Esophagus squamous epithelium (tissue), 4 donors: Measurements from ENCODE around the gene SEPTIN10.

Experiments
- POLR2A ChIP-seq, 4 donors: fragments of 450-650 bp; IDR thresholded peaks; one replicate each; pipeline ENCODE4 v1.6.1; 2017; ENCODE audit warnings: antibody characterized with exemption in 4 of 4, mild to moderate bottlenecking in 4 of 4, moderate library complexity in 3 of 4
- TF ChIP-seq, protein P1 (sequence below), 6 experiments: fragments of 450-650 bp in 4 of 6; fragments of 200-600 bp in 2 of 6; sonication (generic) in 2 of 6; IDR thresholded peaks; one replicate each; pipeline ENCODE4 v1.5.1; 2016 to 2019; ENCODE audit warnings: antibody characterized with exemption in 6 of 6, mild to moderate bottlenecking in 4 of 6, moderate library complexity in 4 of 6

GRCh38 chr2:109497463-109497862, 116.3 kb downstream of the SEPTIN10 start:
- TF ChIP-seq, protein P1, sequence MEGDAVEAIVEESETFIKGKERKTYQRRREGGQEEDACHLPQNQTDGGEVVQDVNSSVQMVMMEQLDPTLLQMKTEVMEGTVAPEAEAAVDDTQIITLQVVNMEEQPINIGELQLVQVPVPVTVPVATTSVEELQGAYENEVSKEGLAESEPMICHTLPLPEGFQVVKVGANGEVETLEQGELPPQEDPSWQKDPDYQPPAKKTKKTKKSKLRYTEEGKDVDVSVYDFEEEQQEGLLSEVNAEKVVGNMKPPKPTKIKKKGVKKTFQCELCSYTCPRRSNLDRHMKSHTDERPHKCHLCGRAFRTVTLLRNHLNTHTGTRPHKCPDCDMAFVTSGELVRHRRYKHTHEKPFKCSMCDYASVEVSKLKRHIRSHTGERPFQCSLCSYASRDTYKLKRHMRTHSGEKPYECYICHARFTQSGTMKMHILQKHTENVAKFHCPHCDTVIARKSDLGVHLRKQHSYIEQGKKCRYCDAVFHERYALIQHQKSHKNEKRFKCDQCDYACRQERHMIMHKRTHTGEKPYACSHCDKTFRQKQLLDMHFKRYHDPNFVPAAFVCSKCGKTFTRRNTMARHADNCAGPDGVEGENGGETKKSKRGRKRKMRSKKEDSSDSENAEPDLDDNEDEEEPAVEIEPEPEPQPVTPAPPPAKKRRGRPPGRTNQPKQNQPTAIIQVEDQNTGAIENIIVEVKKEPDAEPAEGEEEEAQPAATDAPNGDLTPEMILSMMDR (IDR thresholded peaks at IDR 0.05): no peak
- no peak for TF ChIP-seq POLR2A (IDR thresholded peaks at IDR 0.05)
